ENCODE data around the gene COL8A1. TPM values are rescaled to one million over a fixed set of nuclear protein-coding genes. Genes with fewer than 3 reads are reported as not detected.

Gene COL8A1
- total RNA-seq, 2 experiments from 2014 or later: not detected

GRCh38 chr3:99683876-99684275, 45.5 kb downstream of the COL8A1 start:
- no peak overlapping the region for H3K27ac Mint-ChIP-seq
- Histone ChIP-seq H3K4me1 (ENCODE audit: insufficient read depth, low read length) (no peaks in the 10 kb centered on the region), H3K4me3 (ENCODE audit: low read length) (no peak overlapping the region), H3K27me3 (ENCODE audit: control insufficient read depth in 1 of 2, insufficient read depth in 2 of 2, low read length in 2 of 2) (no peaks in the 10 kb centered on the region), H3K9me3 (ENCODE audit: control insufficient read depth in 1 of 2, insufficient read depth in 1 of 2, low read length in 2 of 2) (no peaks in the 10 kb centered on the region), H3K36me3 (ENCODE audit: insufficient read depth, low read length) (no peaks in the 10 kb centered on the region), H3K27ac (ENCODE audit: low read depth in 1 of 2, low read length in 2 of 2) (no peak overlapping the region)
- TF ChIP-seq CTCF (IDR thresholded peaks at IDR 0.05): no peak
- H3K4me1 Mint-ChIP-seq (ENCODE audit: low read depth): no peaks in the 10 kb centered on the region
- ChIA-PET POLR2A (no interaction called here), CTCF (no interaction called here)
- intact Hi-C loops (cut with DNase I, micrococcal nuclease): no loop called here
- no peak overlapping the region for H3K4me3 Mint-ChIP-seq
- ATAC-seq (ENCODE audit: poor library complexity) (no peak), DNase-seq (no peak)
- H3K9me3 Mint-ChIP-seq: no peaks in the 10 kb centered on the region
- H3K27me3 Mint-ChIP-seq: peaks cover 20% of the 10 kb centered on the region
- H3K36me3 Mint-ChIP-seq (ENCODE audit: low read depth): no peaks in the 10 kb centered on the region

- H3K4me3 Mint-ChIP-seq: no peak overlapping the region
- POLR2A ChIA-PET: no interaction called here
- CTCF ChIA-PET: no interaction called here
Observed at GRCh38 chr3:99684644-99685043, 46.2 kb downstream of the COL8A1 start.

GRCh38 chr3:99686469-99686868, 48.1 kb downstream of the COL8A1 start:
- no peak overlapping the region for H3K27ac Mint-ChIP-seq
- Histone ChIP-seq H3K27me3 (ENCODE audit: control insufficient read depth in 1 of 2, insufficient read depth in 2 of 2, low read length in 2 of 2) (no peaks in the 10 kb centered on the region), H3K9me3 (ENCODE audit: control insufficient read depth in 1 of 2, insufficient read depth in 1 of 2, low read length in 2 of 2) (no peaks in the 10 kb centered on the region), H3K4me1 (ENCODE audit: insufficient read depth, low read length) (no peaks in the 10 kb centered on the region), H3K4me3 (ENCODE audit: low read length) (no peak overlapping the region), H3K36me3 (ENCODE audit: insufficient read depth, low read length) (no peaks in the 10 kb centered on the region), H3K27ac (ENCODE audit: low read depth in 1 of 2, low read length in 2 of 2) (no peak overlapping the region)
- TF ChIP-seq CTCF (IDR thresholded peaks at IDR 0.05): no peak
- POLR2A ChIA-PET: no interaction called here
- no peak overlapping the region for H3K4me3 Mint-ChIP-seq
- CTCF ChIA-PET: no interaction called here
- H3K36me3 Mint-ChIP-seq (ENCODE audit: low read depth): no peaks in the 10 kb centered on the region
- H3K27me3 Mint-ChIP-seq: peaks cover 20% of the 10 kb centered on the region
- intact Hi-C loops (cut with DNase I, micrococcal nuclease): loop anchor here in 1 of 2 experiments (2.0 kb wide), 1 partner anchor 870 kb away; no protein-coding TSS in a partner anchor
- no peak for DNase-seq
- H3K4me1 Mint-ChIP-seq (ENCODE audit: low read depth): no peaks in the 10 kb centered on the region
- H3K9me3 Mint-ChIP-seq: no peaks in the 10 kb centered on the region
- no peak for ATAC-seq (ENCODE audit: poor library complexity)

More at GRCh38 chr3:99684644-99685043, 46.2 kb downstream of the COL8A1 start:
- Mint-ChIP-seq H3K36me3 (ENCODE audit: low read depth) (no peaks in the 10 kb centered on the region), H3K27me3 (peaks cover 20% of the 10 kb centered on the region), H3K27ac (no peak overlapping the region), H3K4me1 (ENCODE audit: low read depth) (no peaks in the 10 kb centered on the region), H3K9me3 (no peaks in the 10 kb centered on the region)
- no peak overlapping the region for H3K27ac ChIP-seq (ENCODE audit: low read depth in 1 of 2, low read length in 2 of 2)
- H3K4me1 ChIP-seq (ENCODE audit: insufficient read depth, low read length): no peaks in the 10 kb centered on the region
- DNase-seq (no peak), ATAC-seq (ENCODE audit: poor library complexity) (no peak)
- intact Hi-C loops (cut with DNase I, micrococcal nuclease): no loop called here
- no peak for TF ChIP-seq CTCF (IDR thresholded peaks at IDR 0.05)
- no peaks in the 10 kb centered on the region for H3K9me3 ChIP-seq (ENCODE audit: control insufficient read depth in 1 of 2, insufficient read depth in 1 of 2, low read length in 2 of 2)
- no peaks in the 10 kb centered on the region for H3K27me3 ChIP-seq (ENCODE audit: control insufficient read depth in 1 of 2, insufficient read depth in 2 of 2, low read length in 2 of 2)
- H3K4me3 ChIP-seq (ENCODE audit: low read length): no peak overlapping the region
- H3K36me3 ChIP-seq (ENCODE audit: insufficient read depth, low read length): no peaks in the 10 kb centered on the region

Data from CD4-positive, alpha-beta T cell (primary cell).